HepG2 (cell line): Measurements from ENCODE around the gene MTHFSD. TPM values are rescaled to one million over a fixed set of nuclear protein-coding genes. Genes with fewer than 3 reads are reported as not detected.

Experiments
- ARID2 ChIP-seq: sonication (generic); formaldehyde crosslinking; IDR thresholded peaks from 2 replicates; pipeline ENCODE4 v1.8.1; 2022; ENCODE audit warnings: mild to moderate bottlenecking, missing genetic modification reagents, borderline replicate concordance
- ATM ChIP-seq: fragments of 450-650 bp; IDR thresholded peaks from 2 replicates; pipeline ENCODE4 v1.7.1; 2017; ENCODE audit warnings: mild to moderate bottlenecking, borderline replicate concordance
- CEBPG ChIP-seq: IDR thresholded peaks from 2 replicates; pipeline ENCODE4 v1.6.1; 2016
- EEA1 ChIP-seq: sonication (generic); formaldehyde crosslinking; IDR thresholded peaks from 2 replicates; pipeline ENCODE4 v1.5.1; 2020; ENCODE audit warnings: mild to moderate bottlenecking, missing genetic modification reagents, borderline replicate concordance
- ISX ChIP-seq: sonication (generic); formaldehyde crosslinking; conservative IDR thresholded peaks from 2 replicates; pipeline ENCODE4 v1.5.0; 2020; ENCODE audit warnings: missing genetic modification reagents
- KDM4B ChIP-seq: sonication (generic); formaldehyde crosslinking; IDR thresholded peaks from 2 replicates; pipeline ENCODE4 v1.4.0; 2020; ENCODE audit warnings: missing genetic modification reagents
- MEIS1 ChIP-seq: sonication (generic); formaldehyde crosslinking; IDR thresholded peaks from 2 replicates; pipeline ENCODE4 v1.9.0; 2021; ENCODE audit warnings: mild to moderate bottlenecking, missing genetic modification reagents, moderate library complexity, borderline replicate concordance
- PCBP1 ChIP-seq: fragments of 200-400 bp; formaldehyde crosslinking; IDR thresholded peaks from 2 replicates; pipeline ENCODE4 v1.6.1; 2017; ENCODE audit warnings: mild to moderate bottlenecking, low read depth, low read length, borderline replicate concordance
- RELA ChIP-seq: sonication (generic); formaldehyde crosslinking; IDR thresholded peaks from 2 replicates; pipeline ENCODE4 v1.4.0; 2020; ENCODE audit warnings: missing genetic modification reagents
- ZBTB40 ChIP-seq, 2 experiments: fragments of 450-650 bp in 1 of 2; sonication (generic) in 1 of 2; formaldehyde crosslinking in 1 of 2; IDR thresholded peaks; 2 replicates each; pipeline versions ENCODE4 v1.6.1 to v1.8.0; 2016 to 2022; ENCODE audit warnings: antibody characterized with exemption in 1 of 2, mild to moderate bottlenecking in 1 of 2, missing genetic modification reagents in 1 of 2
- ZIK1 ChIP-seq: sonication (generic); formaldehyde crosslinking; IDR thresholded peaks from 2 replicates; pipeline ENCODE4 v1.5.0; 2020; ENCODE audit warnings: mild to moderate bottlenecking, low read depth, missing genetic modification reagents, borderline replicate concordance
- ZMYM2 ChIP-seq: sonication (generic); formaldehyde crosslinking; IDR thresholded peaks from 2 replicates; pipeline ENCODE4 v1.8.0; 2022; ENCODE audit warnings: mild to moderate bottlenecking, missing genetic modification reagents
- ZNF337 ChIP-seq: sonication (generic); formaldehyde crosslinking; IDR thresholded peaks from 2 replicates; pipeline ENCODE4 v1.5.1; 2020; ENCODE audit warnings: missing genetic modification reagents, low read depth, mild to moderate bottlenecking, borderline replicate concordance
- ZNF629 ChIP-seq: sonication (generic); formaldehyde crosslinking; conservative IDR thresholded peaks from 2 replicates; pipeline ENCODE4 v1.5.0; 2020; ENCODE audit warnings: missing genetic modification reagents
- polyA plus RNA-seq, 8 experiments: library from polyadenylated mRNA; depleted of rRNA in 3 of 8; stranded (reverse) in 7 of 8; unstranded in 1 of 8; fragments of >200 nt; fragmentation: Illumina TruSeq in 4 of 8; extraction: Trizol in 4 of 8; gene quantifications; 2 replicates each; pipeline versions ENCODE4 v1.2.1 to v1.2.3, GENCODE V29; 2011 to 2016; ENCODE audit warnings: low read depth in 4 of 8, missing spikeins in 1 of 8, mixed read lengths in 1 of 8; ENCODE audit not compliant: insufficient read depth in 1 of 8
- total RNA-seq, 5 experiments: library from RNA; depleted of rRNA; stranded (reverse); fragments of >200 nt; fragmentation: Illumina TruSeq; extraction: Trizol; gene quantifications; 2 replicates each; pipeline ENCODE4 v1.2.3, GENCODE V29; 2016; ENCODE audit warnings: low read depth in 1 of 5
- TF ChIP-seq, protein P1 (sequence below): sonication (generic); formaldehyde crosslinking; IDR thresholded peaks from 2 replicates; pipeline ENCODE4 v1.4.0; 2020; ENCODE audit warnings: missing genetic modification reagents
- TF ChIP-seq, protein P2 (sequence below): sonication (generic); formaldehyde crosslinking; IDR thresholded peaks from 2 replicates; pipeline ENCODE4 v1.4.0; 2020; ENCODE audit warnings: mild to moderate bottlenecking, missing genetic modification reagents

The MTHFSD gene
- total and polyA plus RNA-seq, 2 of the 13 experiments (the other 11 are each of a cell fraction or from before 2014, with no cell fraction given): 14.2 to 16.3 TPM

- TF ChIP-seq, protein P1, sequence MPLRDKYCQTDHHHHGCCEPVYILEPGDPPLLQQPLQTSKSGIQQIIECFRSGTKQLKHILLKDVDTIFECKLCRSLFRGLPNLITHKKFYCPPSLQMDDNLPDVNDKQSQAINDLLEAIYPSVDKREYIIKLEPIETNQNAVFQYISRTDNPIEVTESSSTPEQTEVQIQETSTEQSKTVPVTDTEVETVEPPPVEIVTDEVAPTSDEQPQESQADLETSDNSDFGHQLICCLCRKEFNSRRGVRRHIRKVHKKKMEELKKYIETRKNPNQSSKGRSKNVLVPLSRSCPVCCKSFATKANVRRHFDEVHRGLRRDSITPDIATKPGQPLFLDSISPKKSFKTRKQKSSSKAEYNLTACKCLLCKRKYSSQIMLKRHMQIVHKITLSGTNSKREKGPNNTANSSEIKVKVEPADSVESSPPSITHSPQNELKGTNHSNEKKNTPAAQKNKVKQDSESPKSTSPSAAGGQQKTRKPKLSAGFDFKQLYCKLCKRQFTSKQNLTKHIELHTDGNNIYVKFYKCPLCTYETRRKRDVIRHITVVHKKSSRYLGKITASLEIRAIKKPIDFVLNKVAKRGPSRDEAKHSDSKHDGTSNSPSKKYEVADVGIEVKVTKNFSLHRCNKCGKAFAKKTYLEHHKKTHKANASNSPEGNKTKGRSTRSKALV: no peak
- TF ChIP-seq PCBP1 (0 out of 2 replicates have a peak, but pooled peaks have one; percentile 17), KDM4B (CRISPR knock-in tag) (no peak), ISX (CRISPR knock-in tag) (0 out of 2 replicates have a peak, but pooled peaks have one; percentile 57), ZNF629 (CRISPR knock-in tag) (no peak), ZMYM2 (CRISPR knock-in tag) (no peak), ZNF337 (peak; percentile 81; the same call in 1 of the 2 replicates), ZIK1 (CRISPR knock-in tag) (0 out of 2 replicates have a peak, but pooled peaks have one; percentile 13), EEA1 (no peak), ARID2 (CRISPR knock-in tag) (no peak), MEIS1 (CRISPR knock-in tag) (no peak), ATM (no peak), CEBPG (CRISPR knock-in tag) (peak; percentile 51), ZBTB40 (IDR thresholded peaks at IDR 0.05) (no peak), ZBTB40 (CRISPR knock-in tag; IDR thresholded peaks at IDR 0.05) (0 out of 2 replicates have a peak, but pooled peaks have one; percentile 51), RELA (CRISPR knock-in tag) (no peak; the same call in 1 of the 2 replicates)
- TF ChIP-seq, protein P2, sequence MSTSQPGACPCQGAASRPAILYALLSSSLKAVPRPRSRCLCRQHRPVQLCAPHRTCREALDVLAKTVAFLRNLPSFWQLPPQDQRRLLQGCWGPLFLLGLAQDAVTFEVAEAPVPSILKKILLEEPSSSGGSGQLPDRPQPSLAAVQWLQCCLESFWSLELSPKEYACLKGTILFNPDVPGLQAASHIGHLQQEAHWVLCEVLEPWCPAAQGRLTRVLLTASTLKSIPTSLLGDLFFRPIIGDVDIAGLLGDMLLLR (CRISPR knock-in tag): peak; percentile 67
Observed at GRCh38 chr16:86554917-86555703, at the start of gene MTHFSD (continued).
